ENCODE data around the gene RAPSN.

Gene RAPSN

GRCh38 chr11:47431356-47432083 is 17.4 kb downstream of the RAPSN start:
- no peak for DNase-seq

GRCh38 chr11:47430524-47430923 is 18.4 kb downstream of the RAPSN start:
- no peak for DNase-seq

- DNase-seq: peak; percentile 98
Measured at GRCh38 chr11:47426062-47426956, 22.6 kb downstream of the RAPSN start, which contains the start of gene PSMC3. Gene PSMC3, minus strand, starts transcription at chr11:47426439. Its CDS starts 160 bp downstream, at chr11:47426279.

- no peak for DNase-seq
Measured at GRCh38 chr11:47425611-47426010, 23.3 kb downstream of the RAPSN start.

- DNase-seq: no peak
Measured at GRCh38 chr11:47418454-47419259, 30.3 kb downstream of the RAPSN start.

GRCh38 chr11:47417712-47418111 is 31.2 kb downstream of the RAPSN start:
- no peak for DNase-seq

GRCh38 chr11:47415949-47416472 is 32.9 kb downstream of the RAPSN start:
- peak; percentile 30 for DNase-seq

GRCh38 chr11:47415091-47415854 is 33.7 kb downstream of the RAPSN start:
- no peak for DNase-seq

- no peak for DNase-seq
Measured at GRCh38 chr11:47414685-47415070, 34.3 kb downstream of the RAPSN start.

GRCh38 chr11:47413908-47414684 is 34.8 kb downstream of the RAPSN start:
- DNase-seq: no peak

- no peak for DNase-seq
Measured at GRCh38 chr11:47413351-47413750, 35.6 kb downstream of the RAPSN start.

GRCh38 chr11:47411884-47412746 is 36.8 kb downstream of the RAPSN start:
- DNase-seq: peak; percentile 74

- DNase-seq: no peak
Measured at GRCh38 chr11:47410370-47411264, 38.3 kb downstream of the RAPSN start.

GRCh38 chr11:47409440-47410369 is 39.2 kb downstream of the RAPSN start:
- DNase-seq: no peak

- no peak for DNase-seq
Measured at GRCh38 chr11:47408598-47409439, 40.1 kb downstream of the RAPSN start.

- DNase-seq: peak; percentile 94
Measured at GRCh38 chr11:47407746-47408590, 41.0 kb downstream of the RAPSN start, which contains the start of gene SLC39A13. Gene SLC39A13, plus strand, starts transcription at chr11:47408590. Its CDS starts 1,505 bp downstream, at chr11:47410095.

Data from midbrain (tissue), 1 donor.